HG02973 (cell line): Measurements from ENCODE around the gene ACSBG1.

Source experiments
- ATAC-seq: cut with Tn5 transposase; IDR thresholded peaks from one replicate; pipeline ENCODE4 v1.9.1; 2021; ENCODE audit warnings: moderate library complexity; ENCODE audit not compliant: unreplicated experiment

ACSBG1 gene

GRCh38 chr15:78223396-78224022 lies 10.9 kb downstream of the ACSBG1 start:
- no peak for ATAC-seq

- no peak for ATAC-seq
Observed at GRCh38 chr15:78222745-78223395, 11.5 kb downstream of the ACSBG1 start.

GRCh38 chr15:78220713-78221112 lies 13.7 kb downstream of the ACSBG1 start:
- ATAC-seq = no peak

- ATAC-seq = no peak
Observed at GRCh38 chr15:78216276-78217104, 17.9 kb downstream of the ACSBG1 start.

GRCh38 chr15:78213956-78214355 lies 20.4 kb downstream of the ACSBG1 start:
- ATAC-seq = no peak

- no peak for ATAC-seq
Observed at GRCh38 chr15:78213425-78213750, 21.0 kb downstream of the ACSBG1 start.

GRCh38 chr15:78212546-78213424 lies 21.6 kb downstream of the ACSBG1 start:
- no peak for ATAC-seq

GRCh38 chr15:78212008-78212407 lies 22.4 kb downstream of the ACSBG1 start:
- no peak for ATAC-seq

- ATAC-seq = no peak
Observed at GRCh38 chr15:78211189-78211921, 23.0 kb downstream of the ACSBG1 start.

GRCh38 chr15:78210349-78210717 lies 24.0 kb downstream of the ACSBG1 start:
- ATAC-seq = no peak

GRCh38 chr15:78209646-78210348 lies 24.6 kb downstream of the ACSBG1 start:
- ATAC-seq = no peak

- ATAC-seq = no peak
Observed at GRCh38 chr15:78208887-78209645, 25.3 kb downstream of the ACSBG1 start.

- no peak for ATAC-seq
Observed at GRCh38 chr15:78208341-78208844, 26.0 kb downstream of the ACSBG1 start.

- no peak for ATAC-seq
Observed at GRCh38 chr15:78207641-78208340, 26.6 kb downstream of the ACSBG1 start.

GRCh38 chr15:78207110-78207458 lies 27.3 kb downstream of the ACSBG1 start:
- ATAC-seq = no peak

GRCh38 chr15:78206326-78207109 lies 27.8 kb downstream of the ACSBG1 start:
- no peak for ATAC-seq

GRCh38 chr15:78205856-78206255 lies 28.5 kb downstream of the ACSBG1 start:
- ATAC-seq = no peak

GRCh38 chr15:78205337-78205736 lies 29.0 kb downstream of the ACSBG1 start:
- no peak for ATAC-seq
